ENCODE measurements around the gene SPRN. TPM values are rescaled to one million over a fixed set of nuclear protein-coding genes. Genes with fewer than 3 reads are reported as not detected.

Gene SPRN
- total RNA-seq, 1 donor from 2014 or later = not detected

- Histone ChIP-seq H3K27me3 (ENCODE audit: low read depth) (peaks cover 23% of the 10 kb centered on the region), H3K27ac (replicated peaks) (no peak overlapping the region), H3K4me1 (no peaks in the 10 kb centered on the region), H3K9me3 (replicated peaks) (no peaks in the 10 kb centered on the region), H3K36me3 (no peaks in the 10 kb centered on the region), H3K4me3 (no peak overlapping the region)
- intact Hi-C loops (cut with micrococcal nuclease) = no loop called here
- no peak for DNase-seq
- TF ChIP-seq, protein P1, sequence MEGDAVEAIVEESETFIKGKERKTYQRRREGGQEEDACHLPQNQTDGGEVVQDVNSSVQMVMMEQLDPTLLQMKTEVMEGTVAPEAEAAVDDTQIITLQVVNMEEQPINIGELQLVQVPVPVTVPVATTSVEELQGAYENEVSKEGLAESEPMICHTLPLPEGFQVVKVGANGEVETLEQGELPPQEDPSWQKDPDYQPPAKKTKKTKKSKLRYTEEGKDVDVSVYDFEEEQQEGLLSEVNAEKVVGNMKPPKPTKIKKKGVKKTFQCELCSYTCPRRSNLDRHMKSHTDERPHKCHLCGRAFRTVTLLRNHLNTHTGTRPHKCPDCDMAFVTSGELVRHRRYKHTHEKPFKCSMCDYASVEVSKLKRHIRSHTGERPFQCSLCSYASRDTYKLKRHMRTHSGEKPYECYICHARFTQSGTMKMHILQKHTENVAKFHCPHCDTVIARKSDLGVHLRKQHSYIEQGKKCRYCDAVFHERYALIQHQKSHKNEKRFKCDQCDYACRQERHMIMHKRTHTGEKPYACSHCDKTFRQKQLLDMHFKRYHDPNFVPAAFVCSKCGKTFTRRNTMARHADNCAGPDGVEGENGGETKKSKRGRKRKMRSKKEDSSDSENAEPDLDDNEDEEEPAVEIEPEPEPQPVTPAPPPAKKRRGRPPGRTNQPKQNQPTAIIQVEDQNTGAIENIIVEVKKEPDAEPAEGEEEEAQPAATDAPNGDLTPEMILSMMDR (IDR thresholded peaks at IDR 0.05; ENCODE audit: borderline replicate concordance) = no peak
These were observed 37.4 kb upstream of the SPRN start for GRCh38 chr10:133461841-133462240.

GRCh38 chr10:133461027-133461426, 36.6 kb upstream of the SPRN start:
- Histone ChIP-seq H3K4me3 (no peak overlapping the region), H3K27me3 (ENCODE audit: low read depth) (peaks cover 23% of the 10 kb centered on the region), H3K36me3 (no peaks in the 10 kb centered on the region), H3K4me1 (no peaks in the 10 kb centered on the region), H3K9me3 (replicated peaks) (no peaks in the 10 kb centered on the region), H3K27ac (replicated peaks) (no peak overlapping the region)
- TF ChIP-seq, protein P1 (IDR thresholded peaks at IDR 0.05; ENCODE audit: borderline replicate concordance) = no peak
- DNase-seq = no peak
- intact Hi-C loops (cut with micrococcal nuclease) = no loop called here

GRCh38 chr10:133460208-133460769, 35.9 kb upstream of the SPRN start:
- Histone ChIP-seq H3K27ac (replicated peaks) (no peak overlapping the region), H3K4me3 (no peak overlapping the region), H3K36me3 (no peaks in the 10 kb centered on the region), H3K4me1 (no peaks in the 10 kb centered on the region), H3K27me3 (ENCODE audit: low read depth) (peaks cover 18% of the 10 kb centered on the region), H3K9me3 (replicated peaks) (no peaks in the 10 kb centered on the region)
- no peak for DNase-seq
- intact Hi-C loops (cut with micrococcal nuclease) = no loop called here
- TF ChIP-seq, protein P1 (IDR thresholded peaks at IDR 0.05; ENCODE audit: borderline replicate concordance) = no peak

DNA sequence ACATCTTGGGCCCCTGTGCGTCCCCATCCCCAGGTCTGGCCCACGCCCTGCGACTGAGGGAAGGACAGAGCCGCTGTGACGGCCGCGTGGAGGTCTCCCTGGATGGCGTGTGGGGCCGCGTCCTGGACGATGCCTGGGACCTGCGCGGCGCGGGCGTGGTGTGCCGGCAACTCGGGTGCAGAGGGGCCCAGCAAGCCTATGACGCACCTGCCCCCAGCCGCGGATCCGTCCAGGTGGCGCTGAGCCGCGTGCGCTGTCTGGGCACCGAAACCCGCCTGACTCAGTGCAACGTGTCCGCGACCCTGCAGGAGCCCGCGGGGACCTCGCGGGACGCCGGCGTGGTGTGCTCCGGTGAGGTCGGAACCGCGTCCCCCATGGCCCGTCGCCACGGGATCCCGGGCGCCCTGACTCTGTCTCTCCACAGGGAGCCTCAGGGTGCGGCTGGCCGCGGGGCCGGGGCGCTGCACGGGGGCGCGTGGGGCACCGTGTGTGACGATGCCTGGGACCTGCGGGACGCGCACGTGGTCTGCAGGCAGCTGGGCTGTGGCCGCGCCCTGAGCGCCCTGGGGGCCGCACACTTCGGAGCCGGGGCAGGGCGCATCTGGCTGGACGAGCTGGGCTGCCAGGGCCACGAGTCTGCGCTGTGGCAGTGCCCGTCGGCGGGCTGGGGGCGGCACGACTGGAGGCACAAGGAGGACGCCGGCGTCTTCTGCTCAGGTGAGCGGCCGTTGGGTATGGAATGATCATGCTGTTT, 35.2 kb upstream of the SPRN start:
- Histone ChIP-seq H3K9me3 (replicated peaks) (no peaks in the 10 kb centered on the region), H3K36me3 (no peaks in the 10 kb centered on the region), H3K4me1 (no peaks in the 10 kb centered on the region), H3K4me3 (no peak overlapping the region), H3K27ac (replicated peaks) (no peak overlapping the region), H3K27me3 (ENCODE audit: low read depth) (peaks cover 12% of the 10 kb centered on the region)
- peak; percentile 12 for DNase-seq
- intact Hi-C loops (cut with micrococcal nuclease) = no loop called here
- TF ChIP-seq, protein P1 (IDR thresholded peaks at IDR 0.05; ENCODE audit: borderline replicate concordance) = no peak

DNA sequence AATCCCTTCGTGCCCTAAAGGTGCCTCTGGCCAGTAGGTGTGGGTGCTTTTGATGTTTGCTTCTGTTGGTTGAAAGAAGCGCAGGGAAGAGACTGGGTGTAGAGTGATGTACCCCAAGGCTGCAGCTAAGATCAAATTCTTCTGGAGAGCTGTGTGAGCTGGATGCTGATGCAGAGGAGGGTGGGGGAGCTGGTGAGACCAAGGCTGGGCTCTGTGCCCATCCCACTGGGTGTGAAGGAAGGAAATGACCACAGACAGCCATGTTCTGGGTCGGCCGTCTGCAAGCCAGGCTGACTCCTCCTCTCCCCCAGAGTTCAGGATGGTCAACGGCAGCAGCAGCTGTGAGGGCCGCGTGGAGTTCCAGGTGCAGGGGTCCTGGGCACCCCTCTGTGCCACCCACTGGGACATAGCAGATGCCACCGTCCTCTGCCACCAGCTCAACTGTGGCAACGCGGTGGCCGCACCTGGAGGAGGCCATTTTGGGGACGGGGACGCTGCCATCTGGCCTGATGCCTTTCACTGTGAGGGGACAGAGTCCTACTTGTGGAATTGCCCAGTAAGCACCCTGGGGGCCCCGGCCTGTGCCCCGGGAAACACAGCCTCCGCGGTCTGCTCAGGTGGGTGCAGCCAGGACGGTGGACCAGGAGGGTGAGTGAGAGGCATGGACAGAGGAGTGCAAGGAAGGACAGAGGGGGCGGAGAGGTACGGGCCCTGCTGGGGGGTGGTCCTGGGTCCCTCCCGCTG, 34.5 kb upstream of the SPRN start:
- no peaks in the 10 kb centered on the region for H3K9me3 ChIP-seq (replicated peaks)
- H3K4me1 ChIP-seq = no peaks in the 10 kb centered on the region
- TF ChIP-seq, protein P1 (IDR thresholded peaks at IDR 0.05; ENCODE audit: borderline replicate concordance) = no peak
- no peak overlapping the region for H3K4me3 ChIP-seq
- intact Hi-C loops (cut with micrococcal nuclease) = no loop called here
- peak; percentile 9 for DNase-seq
- H3K27me3 ChIP-seq (ENCODE audit: low read depth) = peaks cover 8% of the 10 kb centered on the region
- H3K27ac ChIP-seq (replicated peaks) = no peak overlapping the region
- no peaks in the 10 kb centered on the region for H3K36me3 ChIP-seq

Data from left ventricle myocardium inferior (tissue), 1 donor.